Prostate gland (tissue), 2 donors: ENCODE measurements around the gene ADRA2B. TPM values are rescaled to one million over a fixed set of nuclear protein-coding genes. Genes with fewer than 3 reads are reported as not detected.

ENCODE experiments used
- DNase-seq: peaks from one replicate; pipeline ENCODE4 v3.0.0-alpha.2; 2019; ENCODE audit warnings: low spot score
- H3K27ac ChIP-seq, 2 donors: fragments of 200-600 bp; sonication (generic); 2 replicates each; pipeline ENCODE4 v1.5.1; 2017 to 2019
- H3K27me3 ChIP-seq: fragments of 200-600 bp; sonication (generic); replicated peaks from 2 replicates; pipeline ENCODE4 v1.5.1; 2019; ENCODE audit not compliant: insufficient read depth
- H3K36me3 ChIP-seq, 2 donors: fragments of 200-600 bp; sonication (generic); 1 replicate in 1 of 2; 2 replicates in 1 of 2; pipeline versions ENCODE4 v1.5.1 to v1.8.1; 2017 to 2019
- H3K4me1 ChIP-seq: fragments of 200-600 bp; sonication (generic); replicated peaks from 2 replicates; pipeline ENCODE4 v1.5.1; 2019
- H3K4me3 ChIP-seq, 2 donors: fragments of 200-600 bp; sonication (generic); 2 replicates each; pipeline ENCODE4 v1.5.1; 2017 to 2019
- H3K9me3 ChIP-seq: fragments of 200-600 bp; sonication (generic); 2 replicates; pipeline ENCODE4 v1.5.1; 2017
- POLR2A ChIP-seq: fragments of 450-650 bp; IDR thresholded peaks from one replicate; pipeline ENCODE4 v1.6.1; 2016; ENCODE audit warnings: antibody characterized with exemption, mild to moderate bottlenecking
- POLR2AphosphoS5 ChIP-seq: sonication (generic); formaldehyde crosslinking; IDR thresholded peaks from one replicate; pipeline ENCODE4 v1.6.1; 2017; ENCODE audit warnings: antibody characterized with exemption
- WGBS: methylation state at CpG from one replicate; pipeline ENCODE4 v1.1.5; 2018; 5-methylcytosine and 5-hydroxymethylcytosine counted together
- intact Hi-C: fragments of 100-400 bp; cut with DNase I; formaldehyde crosslinking; loops from one replicate; pipeline ENCODE4 v1.14.2; 2022
- total RNA-seq, 2 donors: library from RNA; depleted of rRNA; stranded (reverse); fragments of >200 nt; gene quantifications; one replicate each; pipeline ENCODE4 v1.1.0, GENCODE V29; 2016
- TF ChIP-seq, protein P1 (sequence below), 4 experiments: fragments of 200-600 bp in 2 of 4; fragments of 450-650 bp in 2 of 4; sonication (generic) in 2 of 4; IDR thresholded peaks; 1 replicate in 3 of 4; 2 replicates in 1 of 4; pipeline ENCODE4 v1.5.1; 2016 to 2019; ENCODE audit warnings: antibody characterized with exemption in 4 of 4, mild to moderate bottlenecking in 2 of 4, moderate library complexity in 2 of 4

The ADRA2B gene
- total RNA-seq, 2 donors from 2014 or later: 0.23 to 5.0 TPM

GRCh38 chr2:96139181-96139758, 22.9 kb upstream of the ADRA2B start:
- Histone ChIP-seq H3K36me3 (no peaks in the 10 kb centered on the region), H3K27me3 (no peaks in the 10 kb centered on the region), H3K4me1 (no peaks in the 10 kb centered on the region), H3K9me3 (no peaks in the 10 kb centered on the region), H3K27ac (no peak overlapping the region), H3K4me3 (no peak overlapping the region)
- 82% methylated on average over 7 of the region's 7 CpGs for WGBS
- intact Hi-C loops: loop anchor here (5.0 kb wide), 2 partner anchors 33 to 123 kb away; no protein-coding TSS in a partner anchor
- TF ChIP-seq POLR2AphosphoS5 (no peak), POLR2A (no peak)
- TF ChIP-seq, protein P1, sequence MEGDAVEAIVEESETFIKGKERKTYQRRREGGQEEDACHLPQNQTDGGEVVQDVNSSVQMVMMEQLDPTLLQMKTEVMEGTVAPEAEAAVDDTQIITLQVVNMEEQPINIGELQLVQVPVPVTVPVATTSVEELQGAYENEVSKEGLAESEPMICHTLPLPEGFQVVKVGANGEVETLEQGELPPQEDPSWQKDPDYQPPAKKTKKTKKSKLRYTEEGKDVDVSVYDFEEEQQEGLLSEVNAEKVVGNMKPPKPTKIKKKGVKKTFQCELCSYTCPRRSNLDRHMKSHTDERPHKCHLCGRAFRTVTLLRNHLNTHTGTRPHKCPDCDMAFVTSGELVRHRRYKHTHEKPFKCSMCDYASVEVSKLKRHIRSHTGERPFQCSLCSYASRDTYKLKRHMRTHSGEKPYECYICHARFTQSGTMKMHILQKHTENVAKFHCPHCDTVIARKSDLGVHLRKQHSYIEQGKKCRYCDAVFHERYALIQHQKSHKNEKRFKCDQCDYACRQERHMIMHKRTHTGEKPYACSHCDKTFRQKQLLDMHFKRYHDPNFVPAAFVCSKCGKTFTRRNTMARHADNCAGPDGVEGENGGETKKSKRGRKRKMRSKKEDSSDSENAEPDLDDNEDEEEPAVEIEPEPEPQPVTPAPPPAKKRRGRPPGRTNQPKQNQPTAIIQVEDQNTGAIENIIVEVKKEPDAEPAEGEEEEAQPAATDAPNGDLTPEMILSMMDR (IDR thresholded peaks at IDR 0.05): no peak
- DNase-seq: no peak

DNA sequence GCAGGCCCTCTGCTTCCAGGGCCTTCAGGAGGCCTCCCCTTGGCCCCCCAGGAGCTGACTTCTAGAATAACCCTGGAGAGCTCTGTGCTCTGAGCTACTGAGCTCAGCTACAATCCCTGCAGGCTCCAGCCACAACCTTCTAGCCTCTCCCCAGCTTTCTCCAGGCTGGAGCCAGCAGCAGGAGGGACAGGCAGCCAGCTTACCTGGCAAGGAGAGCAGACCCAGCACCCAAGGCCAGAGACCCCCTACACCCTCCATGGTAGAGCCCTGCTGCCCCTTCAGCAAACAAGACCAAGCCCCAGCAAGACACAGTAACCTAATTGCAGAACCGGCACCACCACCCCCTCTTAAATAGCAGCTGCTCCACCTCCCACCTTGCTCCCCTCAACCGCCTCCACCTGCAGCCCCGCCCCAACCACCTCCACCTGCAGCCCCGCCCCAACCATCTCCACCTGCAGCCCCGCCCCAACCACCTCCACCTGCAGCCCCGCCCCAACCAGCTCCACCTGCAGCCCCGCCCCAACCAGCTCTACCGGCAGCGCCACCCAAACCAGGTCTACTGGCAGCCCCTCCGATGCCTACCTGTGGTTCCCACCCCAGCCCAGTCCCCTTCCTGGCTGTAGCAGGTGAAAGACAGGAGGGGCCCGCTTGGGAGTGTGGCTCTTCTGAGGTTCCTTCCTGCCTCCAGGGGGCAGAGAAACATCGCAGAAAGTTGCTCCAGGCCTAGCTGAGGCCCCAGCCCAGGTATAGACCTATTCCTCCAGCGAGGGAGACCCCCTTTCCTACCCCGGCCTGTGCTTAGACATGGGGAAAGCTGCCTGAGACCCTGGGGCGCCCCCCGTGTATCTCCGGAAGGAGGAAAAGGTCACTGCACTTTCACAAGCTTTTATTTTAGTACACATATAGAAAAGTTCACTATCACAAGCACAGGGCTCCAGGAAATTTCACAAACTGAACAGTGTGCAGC, 22.1 kb upstream of the ADRA2B start, which contains the start of gene ASTL:
Gene ASTL, minus strand, starts transcription at position 324 of the 967 bp plus-strand sequence. Its CDS starts 66 bp downstream, at position 258.
- Histone ChIP-seq H3K27me3 (no peaks in the 10 kb centered on the region), H3K4me3 (no peak within 1 kb of the TSS), H3K4me1 (no peaks in the 10 kb centered on the region), H3K9me3 (no peaks in the 10 kb centered on the region), H3K27ac (no peak within 1 kb of the TSS), H3K36me3 (no peaks in the 10 kb centered on the region)
- no peak for DNase-seq
- intact Hi-C loops: loop anchor here (5.0 kb wide), 2 partner anchors 34 to 124 kb away; no protein-coding TSS in a partner anchor
- 11% methylated on average over 17 of the region's 17 CpGs for WGBS
- TF ChIP-seq, protein P1 (IDR thresholded peaks at IDR 0.05): peak in 3 of 4 experiments; percentile 50 to 78 (median 60)
- TF ChIP-seq POLR2A (no peak), POLR2AphosphoS5 (peak; percentile 12)

DNA sequence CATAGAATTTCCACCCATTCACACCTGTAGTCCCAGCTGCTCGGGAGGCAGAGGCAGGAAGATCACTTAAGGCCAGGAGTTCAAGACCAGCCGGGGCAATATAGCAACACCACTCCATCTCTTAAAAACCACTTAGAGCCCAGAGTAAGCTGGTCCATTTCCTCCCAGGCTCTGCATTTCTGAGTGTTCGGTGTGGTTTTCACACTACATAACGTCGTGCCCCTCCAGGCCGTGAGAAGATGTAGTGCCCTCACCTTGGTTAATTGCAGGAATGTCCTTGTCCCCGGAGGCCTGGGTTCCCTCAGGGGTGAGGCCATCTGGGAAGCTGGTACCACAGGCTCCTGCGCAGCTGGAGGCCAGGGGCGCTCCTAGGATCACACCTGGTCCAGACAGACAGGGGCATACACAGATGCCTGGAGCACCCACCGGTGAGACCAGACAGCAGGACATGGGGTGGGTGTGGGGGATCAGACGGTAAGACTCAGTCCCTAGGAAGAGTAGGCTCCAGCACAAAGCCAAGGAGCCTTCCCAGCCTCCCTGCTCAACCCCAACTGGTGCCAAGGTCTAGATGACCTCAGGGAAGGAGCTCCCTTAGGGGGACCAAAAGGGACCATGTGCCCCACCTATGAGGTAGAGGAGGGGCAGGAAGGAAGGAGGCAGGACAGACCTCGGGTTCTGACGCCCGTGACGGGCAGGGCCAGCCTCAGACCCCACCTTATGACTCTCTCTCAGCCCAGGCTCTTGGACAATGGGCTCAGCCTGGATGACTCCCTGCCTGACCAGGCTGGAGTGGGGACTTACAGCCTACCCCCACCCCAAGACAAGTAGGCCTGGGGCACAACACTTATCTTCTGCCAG, 21.2 kb upstream of the ADRA2B start:
- Histone ChIP-seq H3K9me3 (no peaks in the 10 kb centered on the region), H3K4me1 (no peaks in the 10 kb centered on the region), H3K27me3 (no peaks in the 10 kb centered on the region), H3K36me3 (no peaks in the 10 kb centered on the region), H3K27ac (no peak overlapping the region), H3K4me3 (no peak overlapping the region)
- TF ChIP-seq POLR2AphosphoS5 (no peak), POLR2A (no peak)
- TF ChIP-seq, protein P1 (IDR thresholded peaks at IDR 0.05): no peak
- intact Hi-C loops: loop anchor here (5.0 kb wide), 2 partner anchors 35 to 125 kb away; no protein-coding TSS in a partner anchor
- 79% methylated on average over 11 of the region's 15 CpGs for WGBS
- no peak for DNase-seq

GRCh38 chr2:96136129-96136720, 19.9 kb upstream of the ADRA2B start:
- WGBS: 84% methylated on average over 8 of the region's 8 CpGs
- H3K27ac ChIP-seq: no peak overlapping the region

More at GRCh38 chr2:96136129-96136720, 19.9 kb upstream of the ADRA2B start:
- no peaks in the 10 kb centered on the region for H3K9me3 ChIP-seq
- no peaks in the 10 kb centered on the region for H3K4me1 ChIP-seq
- TF ChIP-seq POLR2A (no peak), POLR2AphosphoS5 (no peak)
- TF ChIP-seq, protein P1 (IDR thresholded peaks at IDR 0.05): no peak
- no peaks in the 10 kb centered on the region for H3K27me3 ChIP-seq
- no peak for DNase-seq
- H3K36me3 ChIP-seq: no peaks in the 10 kb centered on the region
- intact Hi-C loops: loop anchor here (5.0 kb wide), 2 partner anchors 36 to 126 kb away; no protein-coding TSS in a partner anchor
- H3K4me3 ChIP-seq: no peak overlapping the region
